ENCODE results near the gene R3HCC1L.
A peak's percentile ranks its signal among the peaks of the same experiment; 100 is the strongest.
"Not testable (repeated sequence)": the region's sequence is repeated elsewhere in the genome, so short reads cannot be mapped to it uniquely, and the experiment has no call there.

The R3HCC1L gene

GRCh38 chr10:98125940-98126631 is 8.4 kb upstream of the R3HCC1L start:
- no peaks in the 10 kb centered on the region for H3K36me3 ChIP-seq (ENCODE audit: low read depth)
- TF ChIP-seq CTCF (IDR thresholded peaks at IDR 0.05; ENCODE audit: poor library complexity, severe bottlenecking) = no peak
- H3K9me3 ChIP-seq (ENCODE audit: severe bottlenecking) = no peaks in the 10 kb centered on the region
- DNase-seq (ENCODE audit: low spot score) (no peak), ATAC-seq (ENCODE audit: low read depth) (no peak)
- H3K4me3 ChIP-seq (ENCODE audit: severe bottlenecking) = no peak overlapping the region
- H3K27ac ChIP-seq (ENCODE audit: poor library complexity, severe bottlenecking) = no peak overlapping the region
- H3K4me1 ChIP-seq (ENCODE audit: insufficient read depth, poor library complexity, severe bottlenecking) = no peaks in the 10 kb centered on the region
- peaks cover 6% of the 10 kb centered on the region for H3K27me3 ChIP-seq (ENCODE audit: insufficient read depth, poor library complexity, severe bottlenecking)

GRCh38 chr10:98128802-98129201 is 5.7 kb upstream of the R3HCC1L start:
- Histone ChIP-seq H3K27me3 (ENCODE audit: insufficient read depth, poor library complexity, severe bottlenecking) (no peaks in the 10 kb centered on the region), H3K27ac (ENCODE audit: poor library complexity, severe bottlenecking) (no peak overlapping the region), H3K4me1 (ENCODE audit: insufficient read depth, poor library complexity, severe bottlenecking) (no peaks in the 10 kb centered on the region), H3K4me3 (ENCODE audit: severe bottlenecking) (no peak overlapping the region), H3K36me3 (ENCODE audit: low read depth) (no peaks in the 10 kb centered on the region), H3K9me3 (ENCODE audit: severe bottlenecking) (no peaks in the 10 kb centered on the region)
- TF ChIP-seq CTCF (IDR thresholded peaks at IDR 0.05; ENCODE audit: poor library complexity, severe bottlenecking) = no peak
- no peak for DNase-seq (ENCODE audit: low spot score)
- no peak for ATAC-seq (ENCODE audit: low read depth)

GRCh38 chr10:98131619-98132018 is 2.8 kb upstream of the R3HCC1L start:
- no peak for DNase-seq (ENCODE audit: low spot score)
- Histone ChIP-seq H3K27me3 (ENCODE audit: insufficient read depth, poor library complexity, severe bottlenecking) (no peaks in the 10 kb centered on the region), H3K27ac (ENCODE audit: poor library complexity, severe bottlenecking) (no peak overlapping the region), H3K4me3 (ENCODE audit: severe bottlenecking) (no peak overlapping the region), H3K4me1 (ENCODE audit: insufficient read depth, poor library complexity, severe bottlenecking) (peaks cover 7% of the 10 kb centered on the region), H3K9me3 (ENCODE audit: severe bottlenecking) (no peaks in the 10 kb centered on the region), H3K36me3 (ENCODE audit: low read depth) (0 out of 2 replicates have a peak, but pooled peaks cover 5% of the 10 kb centered on the region)
- TF ChIP-seq CTCF (IDR thresholded peaks at IDR 0.05; ENCODE audit: poor library complexity, severe bottlenecking) = no peak
- ATAC-seq (ENCODE audit: low read depth) = no peak

DNA sequence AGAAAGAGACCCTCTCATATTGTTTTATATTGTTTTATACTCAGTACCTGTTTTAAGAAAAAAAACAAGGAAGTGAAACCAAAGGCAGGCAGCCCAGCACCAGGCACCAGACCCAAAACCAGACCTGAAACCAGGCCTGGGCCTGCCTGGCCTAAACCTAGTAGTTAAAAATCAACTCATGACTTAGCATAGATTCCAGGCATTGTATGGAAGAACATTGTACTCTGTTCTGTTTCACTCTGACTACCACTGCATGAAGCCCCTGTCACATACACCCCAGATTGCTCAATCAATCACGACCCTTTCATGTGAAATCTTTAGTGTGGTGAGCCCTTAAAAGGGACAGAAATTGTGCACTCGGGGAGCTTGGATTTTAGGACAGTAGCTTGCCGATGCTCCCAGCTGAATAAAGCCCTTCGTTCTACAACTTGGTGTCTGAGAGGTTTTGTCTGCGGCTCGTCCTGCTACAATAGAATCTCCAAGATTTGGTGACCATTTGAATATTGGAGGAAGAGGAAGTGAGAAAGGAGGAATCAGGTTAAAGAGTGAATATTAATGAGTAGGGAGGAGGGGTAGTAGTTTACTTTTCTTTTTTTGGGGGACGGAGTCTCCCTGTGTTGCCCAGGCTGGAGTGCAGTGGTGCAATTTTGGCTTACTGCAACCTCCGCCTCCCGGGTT is 1.2 kb upstream of the R3HCC1L start:
- H3K36me3 ChIP-seq (ENCODE audit: low read depth); H3K9me3 ChIP-seq (ENCODE audit: severe bottlenecking); DNase-seq (ENCODE audit: low spot score); H3K4me3 ChIP-seq (ENCODE audit: severe bottlenecking); H3K4me1 ChIP-seq (ENCODE audit: insufficient read depth, poor library complexity, severe bottlenecking); ATAC-seq (ENCODE audit: low read depth); H3K27ac ChIP-seq (ENCODE audit: poor library complexity, severe bottlenecking); H3K27me3 ChIP-seq (ENCODE audit: insufficient read depth, poor library complexity, severe bottlenecking): not testable (repeated sequence)

GRCh38 chr10:98134117-98134430 is 383 bp upstream of the R3HCC1L start:
- Histone ChIP-seq H3K36me3 (ENCODE audit: low read depth) (0 out of 2 replicates have a peak, but pooled peaks cover 5% of the 10 kb centered on the region), H3K4me1 (ENCODE audit: insufficient read depth, poor library complexity, severe bottlenecking) (peaks cover 7% of the 10 kb centered on the region), H3K9me3 (ENCODE audit: severe bottlenecking) (no peaks in the 10 kb centered on the region), H3K27me3 (ENCODE audit: insufficient read depth, poor library complexity, severe bottlenecking) (no peaks in the 10 kb centered on the region), H3K27ac (ENCODE audit: poor library complexity, severe bottlenecking) (no peak overlapping the region), H3K4me3 (ENCODE audit: severe bottlenecking) (peak overlapping the region; percentile 66)
- TF ChIP-seq CTCF (IDR thresholded peaks at IDR 0.05; ENCODE audit: poor library complexity, severe bottlenecking) = no peak
- DNase-seq (ENCODE audit: low spot score) (no peak), ATAC-seq (ENCODE audit: low read depth) (no peak)
